ENCODE results near the gene LDLRAD4. TPM values are rescaled to one million over a fixed set of nuclear protein-coding genes. Genes with fewer than 3 reads are reported as not detected.

LDLRAD4 gene
- total RNA-seq, 4 donors from 2014 or later: 23.9 to 38.3 (median 27.0) TPM

- ATAC-seq (ENCODE audit: low FRiP score) (no peak), DNase-seq (ENCODE audit: low spot score) (no peak)
- no peak for TF ChIP-seq CTCF (IDR thresholded peaks at IDR 0.05)
Observed at GRCh38 chr18:13585379-13586153, 367.0 kb downstream of the LDLRAD4 start.

- ATAC-seq (ENCODE audit: low FRiP score) (no peak), DNase-seq (ENCODE audit: low spot score) (no peak)
- TF ChIP-seq CTCF (IDR thresholded peaks at IDR 0.05): no peak
Observed at GRCh38 chr18:13587001-13587400, 368.4 kb downstream of the LDLRAD4 start.

GRCh38 chr18:13587477-13587876 is 368.9 kb downstream of the LDLRAD4 start:
- no peak for ATAC-seq (ENCODE audit: low FRiP score)
- no peak for TF ChIP-seq CTCF (IDR thresholded peaks at IDR 0.05)

GRCh38 chr18:13587937-13588336 is 369.4 kb downstream of the LDLRAD4 start:
- TF ChIP-seq CTCF (IDR thresholded peaks at IDR 0.05): no peak
- DNase-seq (ENCODE audit: low spot score) (no peak), ATAC-seq (ENCODE audit: low FRiP score) (no peak)

More at GRCh38 chr18:13587477-13587876, 368.9 kb downstream of the LDLRAD4 start:
- no peak for DNase-seq (ENCODE audit: low spot score)

GRCh38 chr18:13589316-13589715 is 370.8 kb downstream of the LDLRAD4 start:
- no peak for DNase-seq (ENCODE audit: low spot score)
- ATAC-seq (ENCODE audit: low FRiP score): no peak
- no peak for TF ChIP-seq CTCF (IDR thresholded peaks at IDR 0.05)

- TF ChIP-seq CTCF (IDR thresholded peaks at IDR 0.05): no peak
- DNase-seq (ENCODE audit: low spot score) (no peak), ATAC-seq (ENCODE audit: low FRiP score) (no peak)
Observed at GRCh38 chr18:13589943-13590342, 371.4 kb downstream of the LDLRAD4 start.

GRCh38 chr18:13592246-13592645 is 373.7 kb downstream of the LDLRAD4 start:
- ATAC-seq (ENCODE audit: low FRiP score) (no peak), DNase-seq (ENCODE audit: low spot score) (no peak)
- TF ChIP-seq CTCF (IDR thresholded peaks at IDR 0.05): no peak
